DMS 273 treated with DMSO at 0.1 percent for 48 hours (cell line): ENCODE results near the gene HS3ST3A1.

ENCODE experiments used
- DNase-seq: peaks from one replicate; lab custom pipeline; 2025; lab: John Stamatoyannopoulos, UW

Gene HS3ST3A1

GRCh38 chr17:13601776-13602551 is at the start of gene HS3ST3A1:
TSS of gene HS3ST3A1 (minus strand) at chr17:13601929. CDS start at chr17:13601129, 800 bp downstream.
- no peak for DNase-seq

- DNase-seq, result no peak
Observed at GRCh38 chr17:13650096-13650675, 48.5 kb upstream of the HS3ST3A1 start.

- DNase-seq, result no peak
Observed at GRCh38 chr17:13647543-13648021, 45.9 kb upstream of the HS3ST3A1 start.

- DNase-seq, result no peak
Observed at GRCh38 chr17:13646969-13647542, 45.3 kb upstream of the HS3ST3A1 start.

GRCh38 chr17:13646411-13646810 is 44.7 kb upstream of the HS3ST3A1 start:
- DNase-seq, result no peak

- DNase-seq, result no peak
Observed at GRCh38 chr17:13643180-13643579, 41.5 kb upstream of the HS3ST3A1 start.

- no peak for DNase-seq
Observed at GRCh38 chr17:13642188-13642587, 40.5 kb upstream of the HS3ST3A1 start.

- DNase-seq, result no peak
Observed at GRCh38 chr17:13640551-13640950, 38.8 kb upstream of the HS3ST3A1 start.

- no peak for DNase-seq
Observed at GRCh38 chr17:13638855-13639458, 37.2 kb upstream of the HS3ST3A1 start.

GRCh38 chr17:13636951-13637350 is 35.2 kb upstream of the HS3ST3A1 start:
- DNase-seq, result no peak

- no peak for DNase-seq
Observed at GRCh38 chr17:13635951-13636350, 34.2 kb upstream of the HS3ST3A1 start.

- DNase-seq, result no peak
Observed at GRCh38 chr17:13634021-13634420, 32.3 kb upstream of the HS3ST3A1 start.

GRCh38 chr17:13631529-13631928 is 29.8 kb upstream of the HS3ST3A1 start:
- no peak for DNase-seq

- no peak for DNase-seq
Observed at GRCh38 chr17:13626703-13627102, 25.0 kb upstream of the HS3ST3A1 start.

- no peak for DNase-seq
Observed at GRCh38 chr17:13619462-13619861, 17.7 kb upstream of the HS3ST3A1 start.

- no peak for DNase-seq
Observed at GRCh38 chr17:13616031-13616430, 14.3 kb upstream of the HS3ST3A1 start.

GRCh38 chr17:13609941-13610340 is 8.2 kb upstream of the HS3ST3A1 start:
- no peak for DNase-seq

- no peak for DNase-seq
Observed at GRCh38 chr17:13601322-13601775, 380 bp downstream of the HS3ST3A1 start.

- no peak for DNase-seq
Observed at GRCh38 chr17:13600475-13601321, 1.0 kb downstream of the HS3ST3A1 start.

- DNase-seq, result no peak
Observed at GRCh38 chr17:13599864-13600263, 1.9 kb downstream of the HS3ST3A1 start.

GRCh38 chr17:13599168-13599577 is 2.6 kb downstream of the HS3ST3A1 start:
- DNase-seq, result no peak
